CD4-positive, alpha-beta T cell treated with Interleukin-21 for 1 hour (primary cell): ENCODE data around the gene CLEC16A.
A peak's percentile ranks its signal among the peaks of the same experiment; 100 is the strongest.
"Not testable (repeated sequence)": the region's sequence is repeated elsewhere in the genome, so short reads cannot be mapped to it uniquely, and the experiment has no call there.

ENCODE experiments used
- DNase-seq: peaks from one replicate; pipeline ENCODE4 v3.0.0-alpha.2; 2020

The CLEC16A gene

DNA sequence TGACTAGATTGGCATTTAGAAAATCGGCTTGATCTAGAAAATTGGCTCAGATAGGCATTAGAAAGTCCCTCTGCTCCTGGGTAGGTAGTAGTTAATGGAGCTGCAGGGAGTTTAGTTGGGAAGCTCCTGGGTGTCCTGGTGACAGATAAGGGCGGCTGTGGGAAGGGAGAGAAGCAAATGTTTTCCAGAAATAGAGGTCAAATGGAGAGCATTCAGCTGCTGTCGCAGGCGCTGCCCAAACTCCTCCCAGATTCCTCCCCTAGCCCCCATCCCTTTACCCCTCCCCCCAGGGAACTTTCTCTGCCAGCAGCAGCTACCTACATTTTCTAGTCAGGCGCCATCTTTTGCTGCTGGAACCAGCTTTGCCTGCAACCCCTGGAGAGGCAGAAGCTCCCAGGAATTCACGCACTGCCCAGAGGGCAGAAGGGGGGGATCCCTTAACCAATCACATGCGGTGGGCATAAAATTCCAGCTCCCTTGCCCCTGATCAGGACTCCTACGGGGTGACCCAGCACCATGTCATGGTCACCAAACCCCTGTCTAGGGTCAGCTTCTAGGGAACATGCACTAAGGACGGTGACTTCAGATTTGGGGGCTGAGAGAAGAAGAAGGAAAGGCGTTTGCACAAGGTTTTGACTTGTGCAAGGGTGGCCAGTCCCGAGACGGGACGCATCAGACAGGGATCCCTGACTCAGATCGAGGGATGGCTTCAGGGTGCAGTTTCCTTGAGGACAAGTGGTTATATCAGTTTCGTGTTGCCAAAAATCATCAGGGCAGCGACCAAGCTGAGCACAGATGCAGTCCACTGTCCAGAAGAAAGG lies 267.8 kb downstream of the CLEC16A start:
- no peak for DNase-seq

- no peak for DNase-seq
Observed at GRCh38 chr16:11212798-11213196, 268.4 kb downstream of the CLEC16A start.

DNA sequence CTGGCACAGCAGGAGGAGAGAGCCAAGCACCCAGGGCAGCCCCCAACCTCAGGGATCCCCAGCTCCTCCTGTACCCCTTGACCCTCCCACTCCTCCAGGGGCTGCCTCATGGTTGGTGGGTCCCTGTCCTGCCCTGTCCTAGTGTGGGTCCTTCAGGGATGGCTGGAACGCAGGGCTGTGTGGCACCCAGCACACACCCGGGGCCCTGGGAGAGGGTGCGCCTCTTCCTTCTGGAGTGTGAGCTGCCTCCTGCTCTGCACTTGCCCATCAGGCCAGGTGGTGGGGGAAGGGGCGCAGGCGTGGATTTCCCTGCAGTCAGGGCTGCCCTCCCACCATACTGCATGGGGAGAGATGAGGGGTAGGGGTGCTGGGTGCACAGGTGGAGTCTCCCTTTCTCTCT lies 269.0 kb downstream of the CLEC16A start:
- no peak for DNase-seq

DNA sequence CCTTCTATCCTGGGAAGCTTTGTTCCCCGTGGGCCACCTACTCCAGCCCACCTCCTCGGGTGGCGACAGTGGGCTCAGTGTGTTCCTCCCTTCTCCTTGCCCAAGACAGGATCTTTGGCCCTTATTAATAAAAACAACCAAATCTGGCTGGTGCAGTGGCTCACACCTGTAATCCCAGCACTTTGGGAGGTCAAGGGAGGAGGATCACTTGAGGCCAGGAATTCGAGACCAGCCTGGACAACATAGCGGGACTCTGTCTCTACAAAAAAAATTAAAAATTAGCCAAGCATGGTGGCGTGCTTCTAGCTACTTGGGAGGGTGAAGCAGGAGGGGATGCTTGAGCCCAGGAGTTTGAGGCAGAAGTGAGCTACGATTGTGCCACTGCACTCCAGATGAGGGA lies 269.4 kb downstream of the CLEC16A start:
- DNase-seq, result no peak

GRCh38 chr16:11215935-11216556 lies 271.7 kb downstream of the CLEC16A start:
- no peak for DNase-seq

- no peak for DNase-seq
Observed at GRCh38 chr16:11217651-11218603, 273.6 kb downstream of the CLEC16A start.

GRCh38 chr16:11218604-11218962 lies 274.2 kb downstream of the CLEC16A start:
- peak; percentile 32 for DNase-seq

DNA sequence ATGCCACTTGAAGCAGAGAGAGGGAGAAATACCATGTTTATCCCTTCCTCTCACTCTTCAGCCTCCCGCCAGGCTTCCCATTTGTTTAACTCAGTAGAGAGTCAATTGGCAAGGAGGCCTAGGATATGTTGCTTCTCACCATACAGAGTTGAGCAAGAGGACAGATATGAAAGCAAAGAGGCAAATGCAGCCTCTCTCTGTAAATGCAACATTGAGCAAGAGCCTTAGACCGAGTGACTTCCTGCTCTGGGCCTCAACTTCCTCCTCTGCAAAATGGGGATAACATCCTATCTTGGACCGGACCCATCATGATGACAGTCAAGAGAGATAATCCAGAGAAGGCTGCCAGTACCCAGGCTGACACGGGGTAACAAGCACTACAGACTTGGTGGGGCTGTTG lies 274.8 kb downstream of the CLEC16A start:
- DNase-seq, result no peak

DNA sequence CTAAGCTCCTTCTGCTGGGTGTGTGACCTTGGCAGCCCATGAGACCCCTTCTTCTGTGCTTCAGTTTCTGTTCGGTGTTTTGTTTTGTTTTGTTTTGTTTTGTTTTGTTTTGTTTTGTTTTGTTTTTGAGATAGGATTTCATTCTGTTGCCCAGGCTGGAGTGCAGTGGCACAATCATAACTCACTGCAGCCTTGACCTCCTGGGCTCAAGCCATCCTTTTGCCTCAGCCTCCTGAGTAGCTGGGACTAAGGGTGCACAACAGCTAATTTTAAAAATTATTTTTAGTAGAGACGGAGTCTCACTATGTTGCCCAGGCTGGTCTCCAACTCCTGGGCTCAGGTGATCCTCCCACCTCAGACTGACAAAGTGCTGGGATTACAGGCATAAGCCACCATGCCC lies 276.1 kb downstream of the CLEC16A start:
- not testable (repeated sequence) for DNase-seq

- DNase-seq, result peak; percentile 73
Observed at GRCh38 chr16:11224096-11224893, 279.9 kb downstream of the CLEC16A start.

GRCh38 chr16:11224894-11225676 lies 280.7 kb downstream of the CLEC16A start:
- peak; percentile 90 for DNase-seq

GRCh38 chr16:11225677-11226549 lies 281.5 kb downstream of the CLEC16A start:
- no peak for DNase-seq

DNA sequence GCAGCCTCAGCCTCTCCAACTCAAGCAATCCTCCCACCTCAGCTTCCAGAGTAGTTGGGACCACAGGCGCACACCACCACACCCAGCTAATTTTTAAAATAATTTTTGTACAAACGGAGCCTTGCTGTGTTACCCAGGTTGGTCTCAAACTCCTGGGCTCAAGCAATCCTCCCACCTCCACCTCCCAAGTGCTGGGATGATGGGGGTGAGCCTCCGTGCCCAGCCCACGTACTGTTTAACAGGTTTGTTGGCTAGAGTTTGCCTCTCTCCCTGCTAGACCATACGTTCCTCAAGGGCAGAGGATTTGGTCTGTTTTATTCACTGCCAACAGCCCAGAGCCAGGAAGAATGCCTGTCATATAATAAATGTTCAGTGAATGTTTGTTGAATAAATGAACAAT lies 285.1 kb downstream of the CLEC16A start:
- no peak for DNase-seq

- no peak for DNase-seq
Observed at GRCh38 chr16:11229906-11230305, 285.5 kb downstream of the CLEC16A start.

- no peak for DNase-seq
Observed at GRCh38 chr16:11231367-11231970, 287.1 kb downstream of the CLEC16A start.
